DOHH2 (cell line): ENCODE measurements around the gene FAHD2B.
A peak's percentile ranks its signal among the peaks of the same experiment; 100 is the strongest.
"Not testable (repeated sequence)": the region's sequence is repeated elsewhere in the genome, so short reads cannot be mapped to it uniquely, and the experiment has no call there.

Source experiments
- H3F3A ChIP-seq: fragments of 200-600 bp; sonication (generic), shearing (Covaris generic); 2 replicates; pipeline ENCODE4 v1.6.0; 2016; ENCODE audit warnings: antibody characterized with exemption, mild to moderate bottlenecking; ENCODE audit not compliant: control insufficient read depth, insufficient read depth
- H3K27ac ChIP-seq: fragments of 200-600 bp; sonication (generic); 2 replicates; pipeline ENCODE4 v1.5.1; 2014; ENCODE audit warnings: low read depth, mild to moderate bottlenecking, low read length, moderate library complexity
- H3K27me3 ChIP-seq: fragments of 200-600 bp; sonication (generic); 2 replicates; pipeline ENCODE4 v1.6.1; 2014; ENCODE audit warnings: mild to moderate bottlenecking, low read length, mixed read lengths; ENCODE audit not compliant: control insufficient read depth
- H3K36me3 ChIP-seq: fragments of 200-600 bp; sonication (generic); 2 replicates; pipeline ENCODE4 v1.6.1; 2014; ENCODE audit warnings: mild to moderate bottlenecking, low read length, moderate library complexity, mixed read lengths; ENCODE audit not compliant: control insufficient read depth
- H3K4me1 ChIP-seq: fragments of 200-600 bp; sonication (generic); 2 replicates; pipeline ENCODE4 v1.6.1; 2014; ENCODE audit warnings: mild to moderate bottlenecking, low read length, mixed read lengths; ENCODE audit not compliant: control insufficient read depth
- H3K4me2 ChIP-seq: fragments of 200-600 bp; sonication (generic); 2 replicates; pipeline ENCODE4 v1.6.0; 2014; ENCODE audit warnings: mild to moderate bottlenecking, low read length, moderate library complexity
- H3K4me3 ChIP-seq: fragments of 200-600 bp; sonication (generic); 2 replicates; pipeline ENCODE4 v1.5.1; 2014; ENCODE audit warnings: mild to moderate bottlenecking, low read length, mixed read lengths
- H3K79me2 ChIP-seq: fragments of 200-600 bp; sonication (generic); 2 replicates; pipeline ENCODE4 v1.6.1; 2014; ENCODE audit warnings: mild to moderate bottlenecking, low read length, mixed read lengths; ENCODE audit not compliant: control insufficient read depth
- H3K9me2 ChIP-seq: fragments of 200-600 bp; sonication (generic); replicated peaks from 2 replicates; pipeline ENCODE4 v1.6.1; 2014; ENCODE audit warnings: mild to moderate bottlenecking, low read length, mixed read lengths; ENCODE audit not compliant: control insufficient read depth
- H3K9me3 ChIP-seq: fragments of 200-600 bp; sonication (generic); 2 replicates; pipeline ENCODE4 v1.6.1; 2014; ENCODE audit warnings: antibody characterized with exemption, low read length, mixed read lengths; ENCODE audit not compliant: control insufficient read depth, insufficient read depth
- H4K20me1 ChIP-seq: fragments of 200-600 bp; sonication (generic); 2 replicates; pipeline ENCODE4 v1.6.0; 2014; ENCODE audit warnings: low read depth, mild to moderate bottlenecking, antibody characterized with exemption, low read length, moderate library complexity; ENCODE audit not compliant: control insufficient read depth, insufficient read depth
- EZH2phosphoT487 ChIP-seq: fragments of 200-600 bp; sonication (generic); IDR thresholded peaks from 2 replicates; pipeline ENCODE4 v1.6.1; 2017; ENCODE audit warnings: borderline replicate concordance, mild to moderate bottlenecking, antibody characterized with exemption, low read length, moderate library complexity, mixed read lengths
- TF ChIP-seq, protein P1 (sequence below): fragments of 200-600 bp; sonication (generic); IDR thresholded peaks from one replicate; pipeline ENCODE4 v1.5.1; 2014; ENCODE audit warnings: antibody characterized with exemption, mild to moderate bottlenecking, low read depth, low read length; ENCODE audit not compliant: poor library complexity, severe bottlenecking

FAHD2B gene

DNA sequence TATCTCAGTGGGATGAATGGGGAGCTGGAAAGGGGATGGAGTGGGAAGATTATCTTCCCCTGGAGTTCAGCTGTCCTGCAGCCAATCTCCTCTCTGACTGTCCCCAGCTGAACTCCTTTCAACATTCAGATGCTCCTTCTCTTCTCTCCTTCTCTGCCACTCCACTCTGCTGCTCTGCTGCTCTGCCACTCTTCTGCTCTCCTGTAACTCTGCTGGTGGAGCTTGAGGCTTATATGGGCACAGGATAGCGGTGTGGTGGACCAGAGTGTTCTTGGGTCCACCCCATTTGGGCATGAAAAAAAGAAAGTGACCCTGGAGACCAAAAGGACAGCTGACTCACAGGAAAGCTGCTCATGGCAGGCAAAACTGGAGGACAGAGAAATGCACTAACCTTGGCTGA lies 26.6 kb downstream of the FAHD2B start:
- TF ChIP-seq, protein P1, sequence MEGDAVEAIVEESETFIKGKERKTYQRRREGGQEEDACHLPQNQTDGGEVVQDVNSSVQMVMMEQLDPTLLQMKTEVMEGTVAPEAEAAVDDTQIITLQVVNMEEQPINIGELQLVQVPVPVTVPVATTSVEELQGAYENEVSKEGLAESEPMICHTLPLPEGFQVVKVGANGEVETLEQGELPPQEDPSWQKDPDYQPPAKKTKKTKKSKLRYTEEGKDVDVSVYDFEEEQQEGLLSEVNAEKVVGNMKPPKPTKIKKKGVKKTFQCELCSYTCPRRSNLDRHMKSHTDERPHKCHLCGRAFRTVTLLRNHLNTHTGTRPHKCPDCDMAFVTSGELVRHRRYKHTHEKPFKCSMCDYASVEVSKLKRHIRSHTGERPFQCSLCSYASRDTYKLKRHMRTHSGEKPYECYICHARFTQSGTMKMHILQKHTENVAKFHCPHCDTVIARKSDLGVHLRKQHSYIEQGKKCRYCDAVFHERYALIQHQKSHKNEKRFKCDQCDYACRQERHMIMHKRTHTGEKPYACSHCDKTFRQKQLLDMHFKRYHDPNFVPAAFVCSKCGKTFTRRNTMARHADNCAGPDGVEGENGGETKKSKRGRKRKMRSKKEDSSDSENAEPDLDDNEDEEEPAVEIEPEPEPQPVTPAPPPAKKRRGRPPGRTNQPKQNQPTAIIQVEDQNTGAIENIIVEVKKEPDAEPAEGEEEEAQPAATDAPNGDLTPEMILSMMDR = no peak
- no peak for TF ChIP-seq EZH2phosphoT487

GRCh38 chr2:97067279-97068004 lies 27.2 kb downstream of the FAHD2B start:
- H3K79me2 ChIP-seq = no peaks in the 10 kb centered on the region

More for the DNA sequence above, 26.6 kb downstream of the FAHD2B start:
- no peak overlapping the region for H3K4me2 ChIP-seq
- H3K27ac ChIP-seq = no peak overlapping the region
- H3K36me3 ChIP-seq = no peaks in the 10 kb centered on the region
- no peak overlapping the region for H3K4me3 ChIP-seq
- H3K4me1 ChIP-seq = no peaks in the 10 kb centered on the region
- no peaks in the 10 kb centered on the region for H3F3A ChIP-seq
- H3K9me3 ChIP-seq = peaks cover 4% of the 10 kb centered on the region; the same call in 1 of the 2 replicates
- H3K79me2 ChIP-seq = no peaks in the 10 kb centered on the region
- no peaks in the 10 kb centered on the region for H4K20me1 ChIP-seq
- H3K9me2 ChIP-seq = no peaks in the 10 kb centered on the region
- no peaks in the 10 kb centered on the region for H3K27me3 ChIP-seq

GRCh38 chr2:97066030-97066429 lies 28.7 kb downstream of the FAHD2B start:
- not testable (repeated sequence) for H3K4me3 ChIP-seq, H3K4me2 ChIP-seq, H3K27me3 ChIP-seq, H3K9me2 ChIP-seq, H3K27ac ChIP-seq, H3K9me3 ChIP-seq, H3F3A ChIP-seq, H3K79me2 ChIP-seq, H4K20me1 ChIP-seq, H3K36me3 ChIP-seq, H3K4me1 ChIP-seq

More at GRCh38 chr2:97067279-97068004, 27.2 kb downstream of the FAHD2B start:
- Histone ChIP-seq H3K9me3 (peaks cover 4% of the 10 kb centered on the region; the same call in 1 of the 2 replicates), H3K9me2 (no peaks in the 10 kb centered on the region), H3K36me3 (no peaks in the 10 kb centered on the region), H3K27ac (no peak overlapping the region), H3K4me3 (no peak overlapping the region), H3K27me3 (no peaks in the 10 kb centered on the region), H4K20me1 (no peaks in the 10 kb centered on the region), H3K4me2 (no peak overlapping the region), H3F3A (no peaks in the 10 kb centered on the region), H3K4me1 (no peaks in the 10 kb centered on the region)
- TF ChIP-seq, protein P1 = no peak
- TF ChIP-seq EZH2phosphoT487 = no peak

DNA sequence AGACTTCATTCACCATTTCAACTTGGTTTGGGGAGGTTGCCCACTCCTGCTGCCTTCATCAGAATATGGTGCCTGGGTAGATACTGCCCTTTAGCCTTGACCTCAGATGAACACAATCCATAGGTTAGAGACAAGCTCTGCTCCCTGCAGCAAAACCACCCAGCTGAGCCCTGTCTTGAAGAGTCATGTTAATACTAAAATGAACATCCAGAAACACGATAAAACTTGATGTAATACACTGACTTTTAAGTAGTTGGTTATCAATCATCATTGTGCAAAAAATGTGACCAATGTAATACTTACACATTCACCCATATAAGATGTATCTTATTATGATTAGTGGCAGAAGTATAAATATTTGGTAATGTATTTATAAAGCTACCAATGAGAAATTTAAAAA lies 32.7 kb downstream of the FAHD2B start:
- H3K4me2 ChIP-seq, H3K4me3 ChIP-seq, H3K27me3 ChIP-seq, H3K9me2 ChIP-seq, H3K79me2 ChIP-seq, H3F3A ChIP-seq, H3K9me3 ChIP-seq, H3K36me3 ChIP-seq, H3K4me1 ChIP-seq, H4K20me1 ChIP-seq, H3K27ac ChIP-seq: not testable (repeated sequence)

GRCh38 chr2:97059782-97060181 lies 34.9 kb downstream of the FAHD2B start:
- not testable (repeated sequence) for H3K4me2 ChIP-seq, H3K9me3 ChIP-seq, H3K4me1 ChIP-seq, H3F3A ChIP-seq, H3K4me3 ChIP-seq, H3K27me3 ChIP-seq, H3K9me2 ChIP-seq, H3K36me3 ChIP-seq, H3K79me2 ChIP-seq, H4K20me1 ChIP-seq, H3K27ac ChIP-seq

- not testable (repeated sequence) for H3K27me3 ChIP-seq, H4K20me1 ChIP-seq, H3K9me3 ChIP-seq, H3K27ac ChIP-seq, H3K36me3 ChIP-seq, H3F3A ChIP-seq, H3K9me2 ChIP-seq, H3K4me3 ChIP-seq, H3K79me2 ChIP-seq
- Histone ChIP-seq H3K4me2 (0 out of 2 replicates have a peak overlapping the region, but pooled peaks have one; percentile 16), H3K4me1 (peaks cover 11% of the 10 kb centered on the region)
Measured at GRCh38 chr2:97056150-97056549, 38.5 kb downstream of the FAHD2B start.
